HL-60 (cell line): ENCODE results near the gene LDB2.

Experiments used
- SPI1 ChIP-seq: IDR thresholded peaks from 2 replicates; pipeline ENCODE4 v1.6.1; 2012; ENCODE audit warnings: low read depth, mild to moderate bottlenecking, borderline replicate concordance
- TF ChIP-seq, protein P1 (sequence below): IDR thresholded peaks from one replicate; pipeline ENCODE4 v1.5.1; 2011; ENCODE audit warnings: low read length, control low read depth, inconsistent platforms; ENCODE audit not compliant: insufficient read depth

DNA sequence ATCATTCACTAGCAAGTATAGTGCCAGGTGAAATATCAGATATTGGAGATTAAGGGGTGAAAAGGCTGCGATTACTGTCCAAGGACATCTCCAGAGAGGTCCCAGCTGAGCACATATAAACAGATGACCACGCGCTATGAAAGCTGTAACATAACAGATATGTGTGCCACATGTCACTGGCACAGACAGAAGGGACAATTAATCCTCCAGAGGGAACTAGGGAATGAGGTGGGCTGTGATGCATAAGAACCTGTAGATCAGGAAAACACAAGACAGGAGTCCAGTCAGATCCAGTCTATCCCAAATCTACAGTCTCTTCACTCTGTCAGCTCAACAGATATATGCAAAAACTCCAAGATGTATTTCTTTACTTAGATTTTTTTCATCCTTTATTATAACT is 157.2 kb downstream of the LDB2 start:
- TF ChIP-seq, protein P1, sequence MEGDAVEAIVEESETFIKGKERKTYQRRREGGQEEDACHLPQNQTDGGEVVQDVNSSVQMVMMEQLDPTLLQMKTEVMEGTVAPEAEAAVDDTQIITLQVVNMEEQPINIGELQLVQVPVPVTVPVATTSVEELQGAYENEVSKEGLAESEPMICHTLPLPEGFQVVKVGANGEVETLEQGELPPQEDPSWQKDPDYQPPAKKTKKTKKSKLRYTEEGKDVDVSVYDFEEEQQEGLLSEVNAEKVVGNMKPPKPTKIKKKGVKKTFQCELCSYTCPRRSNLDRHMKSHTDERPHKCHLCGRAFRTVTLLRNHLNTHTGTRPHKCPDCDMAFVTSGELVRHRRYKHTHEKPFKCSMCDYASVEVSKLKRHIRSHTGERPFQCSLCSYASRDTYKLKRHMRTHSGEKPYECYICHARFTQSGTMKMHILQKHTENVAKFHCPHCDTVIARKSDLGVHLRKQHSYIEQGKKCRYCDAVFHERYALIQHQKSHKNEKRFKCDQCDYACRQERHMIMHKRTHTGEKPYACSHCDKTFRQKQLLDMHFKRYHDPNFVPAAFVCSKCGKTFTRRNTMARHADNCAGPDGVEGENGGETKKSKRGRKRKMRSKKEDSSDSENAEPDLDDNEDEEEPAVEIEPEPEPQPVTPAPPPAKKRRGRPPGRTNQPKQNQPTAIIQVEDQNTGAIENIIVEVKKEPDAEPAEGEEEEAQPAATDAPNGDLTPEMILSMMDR = no peak
- no peak for TF ChIP-seq SPI1
